Mesodermal cell (in vitro differentiated cells): ENCODE results near the gene ACE.

Source experiments
- H3K27ac ChIP-seq: 2 replicates; pipeline ENCODE4 v1.7.0; 2013; ENCODE audit warnings: mild to moderate bottlenecking, low read depth, low read length, moderate library complexity; ENCODE audit not compliant: severe bottlenecking
- H3K36me3 ChIP-seq: 2 replicates; pipeline ENCODE4 v1.7.1; 2013; ENCODE audit warnings: mild to moderate bottlenecking, low read length, moderate library complexity; ENCODE audit not compliant: control insufficient read depth, insufficient read depth
- H3K4me1 ChIP-seq: one replicate; pipeline ENCODE4 v1.7.1; 2013; ENCODE audit warnings: mild to moderate bottlenecking, low read length; ENCODE audit not compliant: insufficient read depth, control insufficient read depth, poor library complexity, severe bottlenecking
- H3K4me3 ChIP-seq: 2 replicates; pipeline ENCODE4 v1.7.0; 2013; ENCODE audit warnings: low read length, control low read depth, mild to moderate bottlenecking; ENCODE audit not compliant: insufficient read depth, poor library complexity, severe bottlenecking; ENCODE audit errors: extremely low read depth
- H3K9me3 ChIP-seq: 2 replicates; pipeline ENCODE4 v1.7.1; 2013; ENCODE audit warnings: mild to moderate bottlenecking, low read length, moderate library complexity; ENCODE audit not compliant: control insufficient read depth
- WGBS, 2 experiments: methylation state at CpG; one replicate each; pipeline ENCODE4 v1.1.5; 2013; ENCODE audit warnings: missing lambda C conversion rate in 2 of 2; ENCODE audit not compliant: insufficient coverage in 2 of 2; 5-methylcytosine and 5-hydroxymethylcytosine counted together

ACE gene

DNA sequence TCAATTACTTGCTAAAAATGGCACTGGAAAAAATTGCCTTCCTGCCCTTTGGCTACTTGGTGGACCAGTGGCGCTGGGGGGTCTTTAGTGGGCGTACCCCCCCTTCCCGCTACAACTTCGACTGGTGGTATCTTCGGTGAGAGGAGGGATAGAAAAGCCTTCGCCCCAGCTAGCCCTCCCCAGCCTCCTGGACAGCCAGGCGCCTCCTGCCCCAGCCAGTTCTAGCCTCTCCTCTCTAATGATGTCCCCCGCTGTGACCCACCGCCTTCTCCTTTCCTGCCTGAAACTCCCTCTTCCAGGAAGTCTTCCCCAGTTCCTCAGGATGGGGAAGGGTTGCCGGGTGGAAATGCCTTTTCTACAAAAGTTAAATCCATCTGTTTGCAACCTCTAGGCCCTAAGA is 6.2 kb downstream of the ACE start:
- no peaks in the 10 kb centered on the region for H3K36me3 ChIP-seq
- 82 to 86% methylated on average over 8 of the region's 10 CpGs for WGBS, 2 experiments
- peaks cover 11% of the 10 kb centered on the region for H3K4me1 ChIP-seq
- H3K27ac ChIP-seq: no peak overlapping the region
- no peak overlapping the region for H3K4me3 ChIP-seq
- H3K9me3 ChIP-seq: no peaks in the 10 kb centered on the region

- WGBS, 2 experiments: 93 to 95% methylated on average over 13 of the region's 16 CpGs
- Histone ChIP-seq H3K27ac (no peak overlapping the region), H3K4me1 (peaks cover 2% of the 10 kb centered on the region), H3K4me3 (no peak overlapping the region), H3K36me3 (no peaks in the 10 kb centered on the region), H3K9me3 (no peaks in the 10 kb centered on the region)
These were observed 7.1 kb downstream of the ACE start for GRCh38 chr17:63483655-63484575.

DNA sequence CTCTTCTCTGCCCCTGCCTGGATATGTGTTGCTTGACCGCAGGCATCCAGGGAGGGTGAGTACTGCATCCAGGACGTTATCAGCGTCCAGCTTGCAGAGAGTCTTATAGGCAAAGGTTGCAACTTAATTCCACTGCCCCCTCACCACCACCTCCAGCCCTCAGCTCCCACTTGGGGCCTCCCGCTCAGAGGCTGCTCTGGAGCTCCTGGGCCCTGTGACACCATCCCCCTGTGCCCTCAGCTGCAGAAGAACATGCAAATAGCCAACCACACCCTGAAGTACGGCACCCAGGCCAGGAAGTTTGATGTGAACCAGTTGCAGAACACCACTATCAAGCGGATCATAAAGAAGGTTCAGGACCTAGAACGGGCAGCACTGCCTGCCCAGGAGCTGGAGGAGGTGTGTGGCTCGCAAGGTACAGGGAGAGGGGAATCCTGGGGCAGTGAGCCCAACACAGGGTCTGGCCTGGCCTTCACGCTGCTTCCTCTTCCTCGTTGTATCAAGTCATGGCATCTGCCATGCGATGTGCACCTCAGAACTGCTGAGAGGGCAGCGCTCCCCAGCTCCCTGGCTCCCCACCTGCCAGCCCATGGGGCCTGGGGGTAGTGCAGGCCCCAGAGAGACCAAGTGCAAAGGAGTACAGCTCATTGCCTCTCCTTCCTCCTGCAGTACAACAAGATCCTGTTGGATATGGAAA is 9.6 kb downstream of the ACE start:
- Histone ChIP-seq H3K27ac (no peak overlapping the region), H3K4me3 (no peak overlapping the region), H3K4me1 (no peaks in the 10 kb centered on the region), H3K36me3 (no peaks in the 10 kb centered on the region), H3K9me3 (no peaks in the 10 kb centered on the region)
- whole genome bisulfite sequencing, 2 experiments: 90 to 91% methylated on average over 11 to 12 of the region's 12 CpGs

GRCh38 chr17:63487014-63487339 is 10.1 kb downstream of the ACE start:
- no peaks in the 10 kb centered on the region for H3K9me3 ChIP-seq
- no peak overlapping the region for H3K27ac ChIP-seq
- no peak overlapping the region for H3K4me3 ChIP-seq
- WGBS, 2 experiments: 84 to 91% methylated on average over 9 to 11 of the region's 11 CpGs
- no peaks in the 10 kb centered on the region for H3K4me1 ChIP-seq
- H3K36me3 ChIP-seq: no peaks in the 10 kb centered on the region

DNA sequence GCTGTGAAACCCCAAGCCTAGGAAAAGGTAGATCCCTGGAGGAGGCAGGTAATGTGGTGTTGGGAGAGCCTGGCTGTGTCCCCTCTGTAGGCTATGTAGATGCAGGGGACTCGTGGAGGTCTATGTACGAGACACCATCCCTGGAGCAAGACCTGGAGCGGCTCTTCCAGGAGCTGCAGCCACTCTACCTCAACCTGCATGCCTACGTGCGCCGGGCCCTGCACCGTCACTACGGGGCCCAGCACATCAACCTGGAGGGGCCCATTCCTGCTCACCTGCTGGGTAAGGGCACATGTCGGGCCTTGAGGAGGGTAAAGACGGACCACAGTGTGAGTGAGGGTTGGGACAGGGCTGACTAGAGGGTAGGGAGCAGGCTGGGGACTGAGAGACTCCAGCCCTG is 12.0 kb downstream of the ACE start:
- no peak overlapping the region for H3K27ac ChIP-seq
- WGBS, 2 experiments: 95 to 100% methylated on average over 8 to 9 of the region's 10 CpGs
- no peak overlapping the region for H3K4me3 ChIP-seq

DNA sequence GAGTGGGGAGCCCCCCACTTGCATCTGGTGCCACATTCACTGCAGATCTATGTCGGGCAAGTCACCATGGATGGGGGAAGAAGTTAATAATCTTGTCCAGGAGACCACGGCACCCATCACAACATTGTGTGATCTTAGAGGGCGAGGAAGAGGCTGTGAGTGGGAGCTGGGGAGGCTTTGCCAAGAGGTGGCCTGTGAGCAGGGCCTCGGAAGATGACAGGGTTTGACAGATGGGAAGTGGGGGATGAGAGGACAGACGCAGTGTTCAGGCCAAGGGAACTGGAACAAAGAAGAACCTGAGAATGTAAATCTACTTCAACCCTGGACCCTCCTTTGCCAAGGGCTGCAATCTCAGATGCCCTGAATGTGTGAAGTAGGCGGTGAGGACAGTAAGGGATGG is 12.4 kb downstream of the ACE start:
- H3K27ac ChIP-seq: no peak overlapping the region
- no peak overlapping the region for H3K4me3 ChIP-seq
- H3K9me3 ChIP-seq: no peaks in the 10 kb centered on the region
- H3K36me3 ChIP-seq: no peaks in the 10 kb centered on the region
- 75 to 91% methylated on average over 4 to 5 of the region's 6 CpGs for WGBS, 2 experiments
- H3K4me1 ChIP-seq: no peaks in the 10 kb centered on the region

More for the DNA sequence above, 12.0 kb downstream of the ACE start:
- Histone ChIP-seq H3K4me1 (no peaks in the 10 kb centered on the region), H3K36me3 (no peaks in the 10 kb centered on the region), H3K9me3 (no peaks in the 10 kb centered on the region)

DNA sequence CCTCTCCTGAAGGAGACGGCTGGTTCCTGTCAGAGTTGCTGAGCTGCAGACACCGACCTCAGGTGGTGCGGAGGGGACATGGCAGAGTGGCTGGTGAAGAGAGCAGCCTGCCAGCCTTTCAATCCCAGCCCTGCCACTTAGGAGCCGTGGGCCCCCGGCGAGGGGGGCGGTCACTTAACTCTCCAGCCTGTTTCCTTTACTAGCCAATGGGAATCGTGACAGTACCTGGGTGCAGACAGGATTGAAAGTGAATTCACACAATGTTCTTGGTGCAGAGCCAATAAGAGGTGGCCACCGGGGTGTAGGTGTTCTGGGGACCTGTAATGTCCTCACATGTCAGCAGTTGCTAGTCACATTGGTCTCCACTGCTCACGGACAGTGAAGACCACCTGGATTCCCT is 13.5 kb downstream of the ACE start:
- H3K9me3 ChIP-seq: no peaks in the 10 kb centered on the region
- WGBS, 2 experiments: 73 to 91% methylated on average over 7 to 9 of the region's 10 CpGs

GRCh38 chr17:63490858-63491400 is 14.1 kb downstream of the ACE start:
- H3K36me3 ChIP-seq: no peaks in the 10 kb centered on the region
- WGBS, 2 experiments: 92 to 93% methylated on average over 22 of the region's 22 CpGs
- no peak overlapping the region for H3K27ac ChIP-seq
- H3K4me3 ChIP-seq: no peak overlapping the region
- no peaks in the 10 kb centered on the region for H3K4me1 ChIP-seq
- H3K9me3 ChIP-seq: no peaks in the 10 kb centered on the region

More for the DNA sequence above, 13.5 kb downstream of the ACE start:
- H3K36me3 ChIP-seq: no peaks in the 10 kb centered on the region
- no peak overlapping the region for H3K4me3 ChIP-seq
- no peak overlapping the region for H3K27ac ChIP-seq
- H3K4me1 ChIP-seq: no peaks in the 10 kb centered on the region

- H3K4me1 ChIP-seq: no peaks in the 10 kb centered on the region
These were observed 14.6 kb downstream of the ACE start for GRCh38 chr17:63491413-63491812.

GRCh38 chr17:63491977-63492618 is 15.2 kb downstream of the ACE start:
- H3K4me1 ChIP-seq: no peaks in the 10 kb centered on the region
- no peak overlapping the region for H3K4me3 ChIP-seq
- H3K27ac ChIP-seq: no peak overlapping the region
- H3K36me3 ChIP-seq: no peaks in the 10 kb centered on the region
- whole genome bisulfite sequencing, 2 experiments: 85 to 96% methylated on average over 5 to 10 of the region's 10 CpGs
- no peaks in the 10 kb centered on the region for H3K9me3 ChIP-seq

More at GRCh38 chr17:63491413-63491812, 14.6 kb downstream of the ACE start:
- 87 to 92% methylated on average over 8 of the region's 8 CpGs for WGBS, 2 experiments
- H3K9me3 ChIP-seq: no peaks in the 10 kb centered on the region
- H3K27ac ChIP-seq: no peak overlapping the region
- no peak overlapping the region for H3K4me3 ChIP-seq
- no peaks in the 10 kb centered on the region for H3K36me3 ChIP-seq
